Measurements from ENCODE around the gene ADAMTS19.
A peak's percentile ranks its signal among the peaks of the same experiment; 100 is the strongest.

The ADAMTS19 gene

DNA sequence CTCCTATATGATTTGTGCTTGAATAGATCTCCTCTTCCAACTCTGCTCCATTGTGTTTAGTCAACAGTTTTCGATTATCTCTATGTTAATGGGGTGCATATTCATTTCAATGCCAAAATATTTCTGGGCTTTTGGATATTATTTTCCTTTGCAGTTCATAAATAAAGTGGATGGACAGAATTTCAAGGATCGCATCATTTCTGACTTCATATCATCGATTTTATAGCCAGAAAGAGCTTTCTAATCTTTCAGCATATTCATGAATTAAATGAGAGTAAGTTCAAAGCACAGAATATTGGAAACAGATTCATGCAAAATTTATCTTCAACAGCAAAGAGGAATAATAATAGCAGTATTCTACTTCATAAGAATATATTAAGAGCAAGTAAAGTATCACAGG, 227.8 kb downstream of the ADAMTS19 start:
- DNase-seq = no peak

DNA sequence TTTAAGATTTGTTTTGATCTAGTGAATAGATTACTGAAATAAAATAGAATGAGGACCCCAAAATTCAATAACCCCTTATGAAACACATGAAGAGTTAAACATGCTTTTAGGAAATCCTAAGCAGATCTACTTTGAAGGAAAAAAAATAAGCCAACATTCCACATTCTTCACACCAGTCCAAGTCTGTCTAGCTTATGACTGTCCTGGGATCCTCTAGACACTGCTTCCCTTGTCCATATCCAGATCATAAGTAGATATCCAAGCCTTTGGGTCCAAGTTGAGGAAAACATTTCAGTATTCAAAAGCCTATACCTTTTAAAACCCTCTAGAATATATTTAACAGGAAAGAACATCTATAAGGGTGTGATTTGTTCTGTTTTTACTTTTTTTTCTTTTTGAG, 228.9 kb downstream of the ADAMTS19 start:
- no peak for DNase-seq

DNA sequence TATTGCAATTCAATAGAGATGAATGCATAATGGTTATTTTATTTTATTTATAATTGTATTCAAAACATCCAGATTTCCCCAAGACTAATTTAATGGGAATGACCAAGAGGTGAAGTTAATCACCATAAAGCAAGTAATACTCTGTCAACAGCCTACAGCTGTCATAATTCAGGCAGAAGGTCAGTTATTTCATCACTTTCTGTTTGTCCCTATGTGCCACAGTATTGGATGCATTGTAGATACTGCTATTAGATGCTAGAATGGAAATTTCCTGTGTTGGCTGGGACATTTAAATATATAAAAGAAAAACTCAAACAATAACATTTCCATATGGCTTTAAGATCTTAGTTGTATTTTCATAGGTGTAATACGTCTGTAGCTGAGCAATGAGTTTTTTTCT, 231.1 kb downstream of the ADAMTS19 start:
- DNase-seq = no peak

DNA sequence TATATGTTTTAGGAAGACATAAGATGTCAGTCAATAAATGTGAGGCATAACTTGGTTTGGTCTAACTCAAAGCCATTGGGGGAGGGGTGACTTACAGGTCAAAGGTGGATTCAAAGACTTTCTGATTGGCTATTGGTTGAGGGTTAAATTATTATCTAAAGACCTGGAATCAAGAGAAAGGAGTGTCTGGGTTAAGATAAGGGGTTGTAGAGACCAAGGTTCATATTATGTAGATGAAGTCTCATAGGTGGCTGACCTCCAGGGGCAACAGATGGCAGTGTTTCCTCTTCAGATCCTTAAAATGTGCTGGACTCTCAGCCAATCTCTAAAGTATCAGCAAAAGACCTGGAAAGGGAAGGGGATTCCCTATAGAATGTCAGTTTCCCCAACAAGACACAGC, 236.5 kb downstream of the ADAMTS19 start:
- DNase-seq = no peak

DNA sequence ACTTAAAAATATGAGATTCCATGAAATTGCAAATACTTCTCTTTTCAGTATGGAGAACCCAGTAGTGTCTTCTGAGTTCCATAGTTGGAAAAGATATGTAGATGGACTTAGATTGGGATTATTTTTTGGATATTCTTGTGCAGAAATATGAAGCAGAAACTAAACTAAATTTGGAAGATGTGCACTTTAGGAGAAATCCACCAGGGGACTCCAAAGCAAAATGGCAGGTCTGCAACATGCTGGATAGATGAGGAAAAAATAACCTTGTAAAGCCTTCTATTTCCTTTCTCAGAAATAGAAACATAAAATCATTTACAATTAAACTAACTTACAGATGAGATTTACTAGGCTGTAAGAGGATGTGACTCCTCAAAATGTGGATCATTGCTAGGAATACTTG, 238.6 kb downstream of the ADAMTS19 start:
- no peak for DNase-seq

DNA sequence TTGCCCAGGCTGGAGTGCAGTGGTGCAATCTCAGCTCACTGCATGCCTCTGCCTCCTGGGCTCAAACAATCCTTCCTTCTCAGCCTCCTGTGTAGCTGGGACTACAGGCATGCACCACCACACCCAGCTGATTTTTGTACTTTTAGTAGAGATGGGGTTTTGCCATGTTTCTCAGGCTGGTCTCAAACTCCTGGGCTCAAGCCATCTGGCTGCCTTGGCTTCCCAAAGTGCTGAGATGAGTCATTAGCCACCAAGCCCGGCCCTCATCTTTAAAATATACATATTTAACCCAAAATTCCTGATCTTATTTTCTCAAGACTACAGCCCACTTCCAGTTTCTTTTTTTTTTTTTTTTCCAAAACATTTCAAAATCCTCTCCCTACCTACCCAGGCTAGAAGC, 256.1 kb downstream of the ADAMTS19 start:
- no peak for DNase-seq

DNA sequence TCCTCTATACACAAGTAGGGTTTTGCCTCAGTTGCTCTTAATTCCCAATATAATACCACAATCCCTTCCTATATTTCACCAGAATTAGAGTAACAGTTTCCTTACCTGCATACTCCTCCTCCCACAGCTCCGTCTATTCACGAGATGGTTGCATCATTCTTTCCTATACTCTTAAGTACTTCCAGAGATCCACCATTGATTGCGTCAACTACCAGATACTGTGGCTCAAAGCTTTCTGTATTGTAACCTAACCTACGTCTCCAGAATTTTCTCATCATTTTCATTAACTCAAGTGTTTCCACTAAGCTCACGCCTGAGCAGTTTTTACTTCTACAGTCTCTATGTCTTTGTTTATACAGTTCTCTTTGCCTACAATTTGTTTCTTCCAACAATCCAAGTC, 256.6 kb downstream of the ADAMTS19 start:
- DNase-seq = no peak

DNA sequence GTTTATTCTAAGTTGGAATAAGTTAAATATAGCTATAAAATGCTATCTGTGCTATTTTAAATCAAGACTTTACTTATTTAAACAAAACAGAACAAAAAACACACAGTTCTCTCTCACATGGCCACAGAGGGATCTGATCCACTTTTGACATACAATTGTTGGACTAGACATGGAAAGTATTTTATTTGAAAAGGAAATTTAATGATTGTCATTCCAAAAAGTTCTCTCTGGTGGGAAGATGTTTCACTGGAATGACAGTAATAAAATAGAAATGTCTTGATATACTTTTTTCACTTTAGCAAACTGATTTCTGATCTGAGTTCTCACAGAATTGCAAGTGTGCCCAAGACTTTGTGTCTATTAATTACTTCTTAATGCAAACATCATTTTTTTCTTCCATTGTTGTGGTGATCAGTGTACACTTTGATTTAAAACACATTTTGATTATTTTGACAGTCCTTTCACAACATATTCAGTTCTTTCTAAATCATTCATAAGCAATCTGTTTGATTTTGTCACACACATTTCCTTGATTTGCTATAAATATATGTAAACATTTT, 257.7 kb downstream of the ADAMTS19 start:
- no peak for DNase-seq

DNA sequence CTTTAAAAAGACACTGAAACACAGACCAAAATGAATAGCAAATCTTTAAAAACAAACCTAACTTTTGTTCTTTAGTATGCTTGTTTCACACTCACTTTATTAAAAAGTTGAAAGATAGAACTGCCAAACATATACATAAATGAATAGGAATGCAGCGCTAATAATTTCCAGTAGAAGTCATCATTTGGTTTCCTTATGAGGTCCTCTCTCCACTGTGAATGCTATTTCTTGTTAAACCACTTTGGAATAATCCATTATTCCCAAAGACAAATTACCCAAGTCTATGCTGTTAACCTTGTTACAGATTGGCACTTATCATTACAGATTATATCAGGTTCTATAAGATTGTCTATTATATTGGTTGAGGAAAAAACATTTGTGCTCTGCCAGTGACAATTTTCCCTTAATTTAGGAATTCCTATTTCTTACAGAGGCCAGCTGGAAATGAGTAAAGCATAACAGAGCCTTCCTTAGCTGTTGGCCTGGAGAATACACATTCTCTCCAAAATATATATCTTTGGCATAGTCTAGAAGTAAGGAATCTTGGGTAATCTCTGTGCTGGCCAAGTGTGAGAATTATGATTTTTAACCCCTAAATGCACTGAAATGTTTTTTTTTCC, 258.5 kb downstream of the ADAMTS19 start:
- no peak for DNase-seq

DNA sequence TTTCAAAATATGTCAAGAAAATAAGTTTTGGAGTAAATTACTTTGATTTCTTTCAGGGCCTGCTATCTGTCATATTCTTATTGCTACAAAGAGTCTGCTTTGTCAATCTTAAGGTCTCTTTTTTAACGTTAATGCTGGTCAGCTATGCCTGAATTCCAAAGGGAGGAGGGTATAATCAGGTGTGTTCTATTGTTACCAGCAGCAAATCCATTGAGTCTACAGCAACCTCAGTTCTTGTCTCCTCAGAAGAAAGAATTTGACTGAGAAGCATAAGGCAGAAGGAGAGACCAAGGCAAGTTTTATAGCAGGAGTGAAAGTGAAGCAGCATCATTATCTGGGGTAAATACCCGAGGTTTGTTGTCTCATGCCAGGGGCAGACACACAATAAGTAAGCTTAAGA, 264.1 kb downstream of the ADAMTS19 start:
- DNase-seq = no peak

DNA sequence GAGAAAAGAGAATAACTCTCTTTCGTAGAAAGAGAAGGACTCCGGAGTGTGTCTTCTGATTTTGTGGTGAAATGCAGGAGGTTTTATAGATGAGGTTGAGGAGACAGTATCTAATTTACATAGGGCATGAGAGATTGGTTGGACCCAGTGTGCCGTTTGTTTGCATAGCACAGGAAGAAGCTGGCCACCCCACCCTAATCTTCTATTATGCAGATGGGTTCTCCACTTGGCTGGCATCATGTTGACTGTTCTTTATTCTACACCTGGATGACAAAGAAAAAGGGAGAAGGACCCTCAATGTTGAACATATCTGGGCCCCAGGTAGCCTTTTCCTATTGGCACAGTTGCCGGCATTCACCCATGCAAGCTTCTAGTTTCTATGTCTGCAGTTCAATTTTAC, 264.5 kb downstream of the ADAMTS19 start:
- DNase-seq = no peak

DNA sequence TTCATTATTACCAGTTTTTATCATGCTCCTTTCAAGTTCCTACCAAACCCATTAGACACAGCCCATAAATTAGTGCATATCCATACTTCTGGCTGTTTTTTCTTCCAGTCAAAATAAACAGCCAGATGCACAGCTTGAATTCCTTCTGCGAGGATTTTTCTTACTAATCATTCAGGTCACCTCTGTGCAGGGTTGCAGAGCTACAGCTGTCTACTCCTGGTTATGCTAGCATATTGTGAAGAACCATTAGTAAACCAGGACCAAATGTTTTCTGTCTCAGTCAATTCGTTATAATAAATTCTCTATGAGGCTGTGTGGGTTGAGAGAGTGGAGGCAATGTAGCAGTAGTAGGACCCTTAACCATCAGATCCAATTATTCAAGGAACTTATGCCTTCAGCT, 279.7 kb downstream of the ADAMTS19 start:
- DNase-seq = no peak

DNA sequence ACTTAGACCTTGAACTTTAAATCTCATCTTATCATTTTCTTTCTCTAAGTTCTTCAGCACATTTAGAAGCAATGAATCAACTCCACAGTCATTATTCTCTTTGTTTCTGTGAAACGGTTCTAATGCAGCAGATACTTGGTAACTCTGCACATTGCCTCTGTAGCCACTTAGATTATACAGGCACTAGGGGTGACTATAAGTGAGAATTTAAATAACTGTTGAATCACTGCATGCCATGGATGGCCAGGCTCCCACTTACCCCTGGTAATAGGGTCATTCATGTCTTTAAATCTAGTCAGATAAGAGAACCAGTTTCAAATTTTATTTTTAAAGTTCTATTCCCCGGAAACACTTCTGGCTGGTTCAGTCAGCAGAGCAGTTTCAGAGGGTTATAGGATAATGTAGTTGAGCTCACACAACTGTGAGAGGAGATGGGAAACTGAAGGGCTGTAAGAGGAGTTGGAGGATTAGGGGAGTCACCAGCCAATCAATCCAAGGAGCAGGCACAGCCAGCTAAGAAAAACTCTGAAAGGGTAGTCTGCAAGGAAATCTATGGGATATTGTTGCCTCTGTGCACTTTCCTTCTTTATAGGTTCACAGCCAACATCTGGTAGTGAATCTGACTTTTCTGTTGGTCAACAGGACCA, 283.6 kb downstream of the ADAMTS19 start:
- no peak for DNase-seq

DNA sequence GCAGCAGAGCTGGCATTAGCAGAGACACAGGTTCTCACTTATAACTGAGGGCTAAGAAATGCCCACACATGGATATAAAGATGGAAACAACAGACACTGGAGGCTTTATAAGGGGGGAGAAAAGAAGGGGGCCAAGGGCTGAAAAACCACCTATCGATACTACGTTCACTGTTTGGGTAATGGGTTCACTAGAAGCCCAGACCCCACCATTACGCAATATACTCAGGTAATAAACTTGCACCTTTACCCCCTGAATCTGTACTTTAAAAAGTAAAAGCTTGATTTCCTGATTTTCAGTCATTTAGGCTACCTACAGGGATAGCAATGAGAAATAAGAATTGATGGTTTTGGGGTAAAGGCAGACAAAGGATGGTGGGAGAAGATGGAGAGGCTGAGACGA, 285.9 kb downstream of the ADAMTS19 start:
- no peak for DNase-seq

DNA sequence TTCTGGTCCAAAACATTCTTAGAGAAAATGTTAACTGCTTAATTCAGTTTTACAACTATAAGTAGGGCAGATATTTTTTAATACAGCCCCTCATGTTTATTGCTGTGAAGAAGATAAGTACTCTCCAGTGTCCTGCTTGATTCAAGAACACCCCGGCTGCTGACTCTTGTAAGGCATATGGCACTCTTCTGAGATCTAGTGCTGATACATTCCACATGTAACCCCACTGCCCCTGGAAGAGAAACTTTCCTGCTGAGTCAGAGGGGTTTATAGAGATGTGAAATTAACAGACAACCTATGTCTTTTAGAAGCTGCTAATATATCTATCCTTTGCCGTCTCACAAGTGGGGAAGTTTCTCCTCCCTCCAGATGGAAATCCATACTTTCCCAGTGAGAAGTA, 286.8 kb downstream of the ADAMTS19 start:
- DNase-seq = no peak

DNA sequence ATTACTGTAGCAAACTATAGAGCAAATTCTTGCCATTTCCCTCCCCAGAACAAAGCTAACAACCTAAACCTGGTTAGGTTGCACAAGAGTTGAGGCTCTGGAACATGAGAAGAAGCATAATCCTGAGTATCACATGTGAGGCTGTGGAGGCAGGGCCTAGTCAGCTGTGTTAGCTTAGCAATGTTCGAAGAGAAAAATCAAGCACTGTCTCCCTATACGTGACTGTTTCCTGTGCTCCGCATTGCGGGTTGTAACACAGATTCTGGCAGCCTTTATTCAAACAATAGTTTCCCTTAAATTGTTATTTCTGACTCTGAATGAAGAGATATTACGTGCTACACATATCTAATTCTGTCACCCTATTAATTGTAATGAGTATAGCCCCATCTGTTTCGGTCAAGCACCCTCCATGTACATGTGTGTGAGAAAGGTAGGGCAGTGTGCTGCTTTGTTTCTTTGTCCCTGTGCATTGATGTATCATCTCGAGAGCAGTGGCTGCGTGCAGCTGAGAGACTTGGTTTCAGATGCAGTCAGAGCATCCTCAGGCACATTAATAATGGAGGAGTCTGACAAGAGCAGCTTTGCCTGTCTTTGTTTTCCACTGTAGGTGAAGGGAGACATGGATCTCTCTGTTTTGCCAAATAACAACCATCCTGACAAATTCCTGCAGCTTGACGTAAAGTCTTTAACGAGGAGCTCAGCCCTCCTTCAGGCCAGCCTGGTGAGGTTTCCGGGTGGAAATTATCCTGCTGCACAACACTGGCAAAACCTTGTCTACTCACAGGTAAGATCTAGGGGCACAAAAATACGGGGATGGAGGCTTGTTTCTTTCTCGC, 287.7 kb downstream of the ADAMTS19 start, which contains the start of gene MINAR2:
TSS of gene MINAR2 (plus strand) at position 523 of the 836 bp plus-strand sequence. CDS start at position 620, 97 bp downstream.
- no peak for DNase-seq

DNA sequence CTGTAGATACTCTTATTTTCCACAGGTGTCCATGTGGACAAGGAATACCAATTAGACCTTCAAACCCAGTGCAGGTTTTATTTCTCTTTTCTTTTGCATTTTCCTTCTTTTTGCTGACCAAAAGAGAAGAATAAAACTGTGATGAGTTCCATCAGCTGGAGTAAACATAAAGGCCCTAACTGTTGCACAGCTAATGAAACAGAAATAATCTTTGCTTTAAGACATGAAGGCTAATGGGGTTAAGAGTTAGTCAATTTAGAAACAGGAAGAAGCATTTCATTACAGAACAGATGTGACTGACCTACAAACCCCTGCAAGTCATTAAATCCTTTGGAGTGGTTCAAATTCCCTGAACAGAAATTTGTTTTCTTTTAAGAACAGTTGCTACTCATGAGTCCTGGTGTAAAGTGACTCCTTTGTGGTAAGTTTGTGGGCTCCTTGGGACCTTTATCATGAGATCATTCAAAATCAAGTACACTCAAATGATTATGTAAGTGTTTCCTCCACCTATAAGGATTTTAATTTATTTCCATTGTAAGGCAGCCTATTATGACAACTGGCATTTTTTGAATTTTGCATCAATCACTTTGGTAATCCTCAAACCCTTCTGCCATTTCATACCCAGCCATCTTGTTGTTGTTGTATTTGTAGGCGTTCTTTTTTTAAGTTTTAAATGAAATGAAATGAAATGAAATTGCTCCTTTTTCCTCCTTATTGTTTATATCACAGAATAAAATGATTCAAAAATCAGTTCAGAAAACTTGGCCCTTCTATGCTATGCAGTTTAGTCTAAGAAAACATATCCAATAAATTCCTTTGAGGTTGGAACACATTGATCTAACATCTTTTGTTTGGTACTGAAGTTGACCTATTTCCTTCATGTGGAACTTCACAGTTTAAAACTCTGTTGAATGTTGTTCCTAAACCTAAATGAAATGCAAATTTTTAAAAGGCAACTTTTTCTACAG, 289.1 kb downstream of the ADAMTS19 start:
- no peak for DNase-seq

DNA sequence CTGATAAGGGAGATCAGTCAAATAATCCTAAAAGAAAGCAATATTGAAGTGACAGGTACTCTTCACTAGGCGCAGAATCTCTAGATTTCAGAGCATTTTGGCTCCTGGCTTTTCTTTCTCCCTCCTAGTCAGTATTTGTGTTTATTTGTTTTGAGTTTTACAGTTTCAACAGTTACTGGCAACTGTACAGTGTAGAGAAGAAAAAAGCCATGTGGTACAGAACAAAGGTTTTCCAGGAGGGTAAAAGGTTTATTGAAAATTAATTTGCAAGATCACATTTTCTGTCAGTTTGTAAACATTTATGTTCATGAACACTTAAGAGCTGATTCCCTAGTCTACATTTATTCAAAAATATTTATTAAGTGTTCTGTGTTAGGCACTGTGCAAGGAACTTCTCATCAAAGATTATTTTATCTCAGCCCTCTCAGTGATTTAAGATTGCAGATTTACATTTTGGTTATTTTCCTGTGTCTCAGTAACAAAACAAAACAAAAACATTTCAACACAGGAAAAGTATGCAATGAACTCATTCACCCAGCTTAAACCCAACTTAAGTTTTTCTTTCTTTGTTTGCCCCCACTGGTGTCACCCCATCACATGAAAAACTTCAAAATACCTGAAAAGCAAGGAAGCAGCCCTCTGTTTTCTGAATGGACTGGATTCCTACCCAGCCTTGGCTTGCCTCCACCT, 300.7 kb downstream of the ADAMTS19 start:
- no peak for DNase-seq

DNA sequence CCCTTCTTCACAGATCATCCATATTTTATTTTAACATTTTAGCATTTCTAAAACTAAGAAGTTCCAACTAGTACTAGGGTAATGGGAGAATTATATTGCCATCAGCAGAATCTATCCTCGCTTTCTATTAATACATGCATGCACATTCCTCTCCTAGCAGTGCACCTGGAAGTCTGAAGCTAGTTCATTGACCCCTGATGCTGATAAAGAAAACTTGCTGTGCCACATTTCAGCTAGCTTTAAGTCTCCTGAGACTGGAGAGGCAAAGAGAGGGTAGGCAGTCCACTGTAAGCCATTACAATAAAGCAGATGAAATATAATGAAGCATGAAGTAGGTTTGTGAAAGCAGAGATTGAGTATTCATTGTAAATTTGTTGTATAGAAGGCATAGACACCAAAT, 303.6 kb downstream of the ADAMTS19 start:
- DNase-seq = no peak

DNA sequence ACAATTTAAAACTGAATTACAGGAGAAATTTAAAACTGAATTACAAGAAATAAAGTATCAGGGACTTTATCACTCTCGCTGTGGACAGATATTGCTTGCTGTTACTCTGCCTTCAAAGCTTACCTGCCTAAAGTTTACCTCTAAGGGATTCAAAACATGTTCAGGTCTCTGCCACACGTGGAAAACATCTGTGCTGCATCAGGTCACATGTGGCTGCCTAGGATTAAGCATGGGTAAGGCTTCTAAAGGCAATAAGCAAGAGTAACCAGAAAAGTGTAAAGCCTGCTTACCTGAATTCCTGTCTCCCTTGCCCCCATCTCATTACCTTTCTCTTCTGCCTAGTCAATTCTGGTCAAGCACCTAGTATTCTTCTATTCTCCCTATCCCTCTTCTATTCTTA, 306.7 kb downstream of the ADAMTS19 start:
- DNase-seq = no peak

DNA sequence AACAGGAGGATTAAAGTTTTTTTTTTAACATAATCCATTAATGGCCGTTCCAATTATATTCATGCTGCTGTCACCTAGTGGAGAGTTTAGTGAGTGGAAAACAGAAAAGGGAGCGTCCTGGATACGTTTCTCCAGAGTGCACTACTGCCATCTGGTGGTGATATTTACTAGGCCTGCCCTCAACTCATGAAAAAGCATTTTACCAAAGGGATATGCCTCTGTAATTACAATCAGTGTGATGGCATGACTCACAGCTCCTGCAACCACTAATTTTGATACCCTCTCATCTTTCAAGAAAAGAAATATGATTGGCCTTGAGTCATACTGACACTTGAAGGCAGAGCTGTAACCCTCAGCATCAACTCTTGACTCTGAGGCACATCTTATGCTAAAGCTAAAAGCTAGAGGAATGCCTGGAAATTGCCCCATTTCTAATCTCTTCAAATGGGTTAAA, 307.9 kb downstream of the ADAMTS19 start:
- DNase-seq = peak; percentile 48

DNA sequence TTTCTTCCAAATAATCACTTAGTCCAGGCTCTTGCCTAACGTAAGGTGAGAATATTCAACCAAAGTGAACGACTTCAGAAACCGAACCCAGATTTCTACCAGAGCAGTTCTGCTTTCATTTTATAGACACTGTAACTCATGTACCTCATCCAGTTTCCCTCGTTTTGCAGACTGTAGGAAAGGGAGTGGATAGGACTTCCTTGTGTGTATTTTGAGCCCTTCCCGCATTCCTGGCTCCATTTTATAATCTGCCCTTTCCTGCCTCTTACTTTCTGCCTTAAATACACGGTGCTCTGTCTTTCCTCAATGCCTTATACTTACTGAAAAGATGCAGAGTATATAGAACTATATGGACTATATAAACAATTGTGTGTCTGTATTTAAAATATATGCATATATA, 308.6 kb downstream of the ADAMTS19 start:
- no peak for DNase-seq
